ENCODE results near the gene MLEC. TPM values are rescaled to one million over a fixed set of nuclear protein-coding genes. Genes with fewer than 3 reads are reported as not detected.

MLEC gene
- total and polyA plus RNA-seq, 8 donors, result 168 to 209 (median 195) TPM

DNA sequence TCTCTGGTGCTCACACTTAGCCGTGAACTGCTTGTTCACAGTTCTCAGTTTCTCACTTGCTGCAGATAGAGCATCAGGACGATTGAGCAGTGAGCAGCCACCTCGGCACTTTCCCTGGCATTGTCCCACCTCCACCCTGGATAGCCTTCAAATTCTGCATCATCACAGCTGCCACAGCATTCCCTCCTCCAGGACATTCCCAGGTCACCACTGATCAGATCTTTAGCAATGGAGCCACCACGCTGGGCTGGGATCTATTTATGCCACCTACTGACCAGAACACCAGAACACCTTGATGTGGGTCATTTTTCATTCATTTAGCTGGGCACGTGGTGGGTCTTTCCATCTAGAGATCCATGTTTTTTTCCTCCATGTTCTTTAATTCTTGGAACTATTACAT lies 62.3 kb downstream of the MLEC start:
- no peak for TF ChIP-seq CTCF (IDR thresholded peaks at IDR 0.05)
- no peak for ATAC-seq
- Histone ChIP-seq H3K36me3 (no peaks in the 10 kb centered on the region), H3K27ac (no peak overlapping the region), H3K27me3 (no peaks in the 10 kb centered on the region), H3K4me1 (no peaks in the 10 kb centered on the region), H3K4me3 (no peak overlapping the region), H3K9me3 (no peaks in the 10 kb centered on the region)
- no peak for DNase-seq
- intact Hi-C loops (cut with DNase I), result no loop called here

- peaks cover 0 to 7% of the 10 kb centered on the region in 2 donors for H3K9me3 ChIP-seq
- no peak for ATAC-seq
- H3K4me3 ChIP-seq, result no peak overlapping the region
- no peaks in the 10 kb centered on the region for H3K4me1 ChIP-seq
- DNase-seq, result no peak
- H3K36me3 ChIP-seq, result no peaks in the 10 kb centered on the region
- TF ChIP-seq CTCF (IDR thresholded peaks at IDR 0.05), result no peak
- no peaks in the 10 kb centered on the region for H3K27me3 ChIP-seq
- no peak overlapping the region for H3K27ac ChIP-seq
- intact Hi-C loops (cut with DNase I), result no loop called here
Observed at GRCh38 chr12:120750806-120751205, 63.9 kb downstream of the MLEC start.

- H3K4me3 ChIP-seq, result no peak overlapping the region
- intact Hi-C loops (cut with DNase I), result no loop called here
- TF ChIP-seq CTCF (IDR thresholded peaks at IDR 0.05), result no peak
Observed at GRCh38 chr12:120751389-120751788, 64.4 kb downstream of the MLEC start.

More at GRCh38 chr12:120751389-120751788, 64.4 kb downstream of the MLEC start:
- Histone ChIP-seq H3K27ac (no peak overlapping the region), H3K4me1 (no peaks in the 10 kb centered on the region), H3K27me3 (no peaks in the 10 kb centered on the region), H3K9me3 (peaks cover 0 to 7% of the 10 kb centered on the region in 2 donors), H3K36me3 (no peaks in the 10 kb centered on the region)
- no peak for ATAC-seq
- peak in 1 of 4 donors; percentile 13 for DNase-seq

Other genes with a start within 250 kb of the MLEC start
- gene COX6A1, start 249.0 kb upstream of the MLEC start, total RNA-seq, result 100 to 1,000 TPM; 308 to 311 TPM
- 100 to 1,000 TPM; 187 to 217 (median 212) TPM for gene COX6A1, start 249.0 kb upstream of the MLEC start, polyA plus RNA-seq (ENCODE audit: insufficient read length in 6 of 6)
- gene TRIAP1, start 240.8 kb upstream of the MLEC start, total RNA-seq, result 10 to 100 TPM; 21.9 to 29.1 TPM
- 10 to 100 TPM; 35.1 to 42.4 (median 37.5) TPM for gene TRIAP1, start 240.8 kb upstream of the MLEC start, polyA plus RNA-seq (ENCODE audit: insufficient read length in 6 of 6)
- gene GATC, start 240.7 kb upstream of the MLEC start, total RNA-seq, result 10 to 100 TPM; 30.1 TPM
- 10 to 100 TPM; 31.0 to 33.3 (median 31.8) TPM for gene GATC, start 240.7 kb upstream of the MLEC start, polyA plus RNA-seq (ENCODE audit: insufficient read length in 6 of 6)
- 100 to 1,000 TPM; 120 to 136 TPM for gene SRSF9, start 217.4 kb upstream of the MLEC start, total RNA-seq
- 100 to 1,000 TPM; 192 to 225 (median 202) TPM for gene SRSF9, start 217.4 kb upstream of the MLEC start, polyA plus RNA-seq (ENCODE audit: insufficient read length in 6 of 6)
- gene DYNLL1, start 191.0 kb upstream of the MLEC start, total RNA-seq, result 100 to 1,000 TPM; 342 to 352 TPM
- gene DYNLL1, start 191.0 kb upstream of the MLEC start, polyA plus RNA-seq (ENCODE audit: insufficient read length in 6 of 6), result 100 to 1,000 TPM; 352 to 436 (median 384) TPM
- 10 to 100 TPM; 23.1 to 27.9 TPM for gene COQ5, start 158.0 kb upstream of the MLEC start, total RNA-seq
- gene COQ5, start 158.0 kb upstream of the MLEC start, polyA plus RNA-seq (ENCODE audit: insufficient read length in 6 of 6), result 10 to 100 TPM; 44.5 to 58.8 (median 51.9) TPM
- 100 to 1,000 TPM; 208 to 218 TPM for gene RNF10, start 152.8 kb upstream of the MLEC start, total RNA-seq
- gene RNF10, start 152.8 kb upstream of the MLEC start, polyA plus RNA-seq (ENCODE audit: insufficient read length in 6 of 6), result 100 to 1,000 TPM; 155 to 251 (median 222) TPM
- 10 to 100 TPM; 37.9 to 40.6 TPM for gene POP5, start 105.7 kb upstream of the MLEC start, total RNA-seq
- gene POP5, start 105.7 kb upstream of the MLEC start, polyA plus RNA-seq (ENCODE audit: insufficient read length in 6 of 6), result 10 to 100 TPM; 41.8 to 52.6 (median 50.3) TPM
- gene CABP1, start 46.5 kb upstream of the MLEC start, total RNA-seq, result under 1 TPM; 0.37 to 0.38 TPM
- 1 to 10 TPM; 1.9 to 3.7 (median 2.7) TPM for gene CABP1, start 46.5 kb upstream of the MLEC start, polyA plus RNA-seq (ENCODE audit: insufficient read length in 6 of 6)
- gene UNC119B, start 23.3 kb downstream of the MLEC start, total RNA-seq, result 10 to 100 TPM; 23.3 to 28.3 TPM
- gene UNC119B, start 23.3 kb downstream of the MLEC start, polyA plus RNA-seq (ENCODE audit: insufficient read length in 6 of 6), result 10 to 100 TPM; 45.2 to 63.2 (median 55.7) TPM
- 10 to 100 TPM; 17.3 to 20.6 TPM for gene ACADS, start 38.7 kb downstream of the MLEC start, total RNA-seq
- 10 to 100 TPM; 11.5 to 15.9 (median 13.2) TPM for gene ACADS, start 38.7 kb downstream of the MLEC start, polyA plus RNA-seq (ENCODE audit: insufficient read length in 6 of 6)
- 10 to 100 TPM; 44.5 to 46.5 TPM for gene SPPL3, start 217.2 kb downstream of the MLEC start, total RNA-seq
- 10 to 100 TPM; 63.5 to 76.2 (median 69.9) TPM for gene SPPL3, start 217.2 kb downstream of the MLEC start, polyA plus RNA-seq (ENCODE audit: insufficient read length in 6 of 6)